Lower leg skin (tissue), 4 donors: ENCODE results near the gene HEATR3. TPM values are rescaled to one million over a fixed set of nuclear protein-coding genes. Genes with fewer than 3 reads are reported as not detected.

Experiments
- DNase-seq, 2 donors: peaks; one replicate each; pipeline ENCODE4 v3.0.0-alpha.2; 2019; ENCODE audit warnings: low spot score in 2 of 2
- H3K4me3 ChIP-seq: fragments of 200-600 bp; sonication (generic); 2 replicates; pipeline ENCODE4 v1.5.1; 2017; ENCODE audit warnings: mild to moderate bottlenecking, low read depth; ENCODE audit not compliant: poor library complexity, severe bottlenecking
- POLR2A ChIP-seq, 2 donors: fragments of 450-650 bp; IDR thresholded peaks; one replicate each; pipeline ENCODE4 v1.6.1; 2016 to 2017; ENCODE audit warnings: antibody characterized with exemption in 2 of 2, mild to moderate bottlenecking in 1 of 2, moderate library complexity in 1 of 2
- WGBS, 2 donors: methylation state at CpG; one replicate each; pipeline ENCODE4 v1.1.5; 2018; 5-methylcytosine and 5-hydroxymethylcytosine counted together
- intact Hi-C: fragments of 100-400 bp; cut with DNase I; formaldehyde crosslinking; loops from one replicate; pipeline ENCODE4 v1.15.0; 2023; ENCODE audit warnings: low total_unique reads
- total RNA-seq, 4 donors: library from RNA; depleted of rRNA; stranded (reverse); fragments of >200 nt; gene quantifications; one replicate each; pipeline ENCODE4 v1.1.0, GENCODE V29; 2016
- TF ChIP-seq, protein P1 (sequence below), 3 donors: fragments of 450-650 bp; IDR thresholded peaks; one replicate each; pipeline ENCODE4 v1.5.1; 2016; ENCODE audit warnings: antibody characterized with exemption in 3 of 3, mild to moderate bottlenecking in 3 of 3, moderate library complexity in 2 of 3

The HEATR3 gene
- total RNA-seq, 4 donors from 2014 or later, result 11.5 to 19.7 (median 12.5) TPM

GRCh38 chr16:50155925-50156324 lies 90.2 kb downstream of the HEATR3 start:
- 52 to 60% methylated on average over 1 of the region's 1 CpG for WGBS, 2 donors
- H3K4me3 ChIP-seq, result no peak overlapping the region
- TF ChIP-seq, protein P1, sequence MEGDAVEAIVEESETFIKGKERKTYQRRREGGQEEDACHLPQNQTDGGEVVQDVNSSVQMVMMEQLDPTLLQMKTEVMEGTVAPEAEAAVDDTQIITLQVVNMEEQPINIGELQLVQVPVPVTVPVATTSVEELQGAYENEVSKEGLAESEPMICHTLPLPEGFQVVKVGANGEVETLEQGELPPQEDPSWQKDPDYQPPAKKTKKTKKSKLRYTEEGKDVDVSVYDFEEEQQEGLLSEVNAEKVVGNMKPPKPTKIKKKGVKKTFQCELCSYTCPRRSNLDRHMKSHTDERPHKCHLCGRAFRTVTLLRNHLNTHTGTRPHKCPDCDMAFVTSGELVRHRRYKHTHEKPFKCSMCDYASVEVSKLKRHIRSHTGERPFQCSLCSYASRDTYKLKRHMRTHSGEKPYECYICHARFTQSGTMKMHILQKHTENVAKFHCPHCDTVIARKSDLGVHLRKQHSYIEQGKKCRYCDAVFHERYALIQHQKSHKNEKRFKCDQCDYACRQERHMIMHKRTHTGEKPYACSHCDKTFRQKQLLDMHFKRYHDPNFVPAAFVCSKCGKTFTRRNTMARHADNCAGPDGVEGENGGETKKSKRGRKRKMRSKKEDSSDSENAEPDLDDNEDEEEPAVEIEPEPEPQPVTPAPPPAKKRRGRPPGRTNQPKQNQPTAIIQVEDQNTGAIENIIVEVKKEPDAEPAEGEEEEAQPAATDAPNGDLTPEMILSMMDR (IDR thresholded peaks at IDR 0.05), result no peak
- no peak for TF ChIP-seq POLR2A (IDR thresholded peaks at IDR 0.05)
- intact Hi-C loops, result no loop called here
- no peak for DNase-seq

Other genes with a start within 250 kb of the HEATR3 start
- gene ZNF423, start 209.9 kb upstream of the HEATR3 start, total RNA-seq, result 1 to 10 TPM in 3 of 4 donors, under 1 TPM in 1; 0.67 to 3.7 (median 2.2) TPM
- gene CNEP1R1, start 40.7 kb upstream of the HEATR3 start, total RNA-seq, result 10 to 100 TPM; 10.3 to 18.9 (median 17.5) TPM
- gene TENT4B, start 87.3 kb downstream of the HEATR3 start, total RNA-seq, result 10 to 100 TPM in 3 of 4 donors, 1 to 10 TPM in 1; 9.1 to 14.7 (median 12.6) TPM
- 10 to 100 TPM; 14.0 to 28.2 (median 21.0) TPM for gene ADCY7, start 200.6 kb downstream of the HEATR3 start, total RNA-seq